PC-9 (cell line): ENCODE results near the gene ZDHHC3.

ENCODE experiments used
- EZH2 ChIP-seq: fragments of 200-600 bp; sonication (generic); IDR thresholded peaks from 2 replicates; pipeline ENCODE4 v1.8.0; 2017; ENCODE audit warnings: antibody characterized with exemption, low read depth
- TF ChIP-seq, protein P1 (sequence below): fragments of 200-600 bp; sonication (generic); conservative IDR thresholded peaks from 2 replicates; pipeline ENCODE4 v1.6.1; 2017; ENCODE audit warnings: mixed run types, antibody characterized with exemption, mild to moderate bottlenecking, moderate library complexity

DNA sequence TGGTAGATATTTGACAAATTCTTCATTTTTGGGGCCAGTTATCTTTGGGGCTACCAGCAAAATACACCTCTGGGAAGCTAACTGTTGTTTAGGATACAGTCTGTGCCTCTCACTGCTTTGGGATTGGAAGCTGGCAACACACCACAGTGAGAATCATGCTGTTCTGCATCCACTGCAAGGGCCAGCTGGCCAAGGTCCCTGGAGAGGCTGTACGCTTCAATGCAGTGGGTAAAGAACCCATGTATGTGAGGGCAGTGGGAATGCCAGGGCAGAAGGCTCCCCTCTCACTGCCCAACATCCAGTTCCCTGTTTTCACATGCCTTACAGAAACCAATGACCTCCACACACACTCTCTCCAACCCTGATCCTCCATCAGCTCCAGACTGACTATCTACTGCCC lies 20.1 kb downstream of the ZDHHC3 start:
- TF ChIP-seq, protein P1, sequence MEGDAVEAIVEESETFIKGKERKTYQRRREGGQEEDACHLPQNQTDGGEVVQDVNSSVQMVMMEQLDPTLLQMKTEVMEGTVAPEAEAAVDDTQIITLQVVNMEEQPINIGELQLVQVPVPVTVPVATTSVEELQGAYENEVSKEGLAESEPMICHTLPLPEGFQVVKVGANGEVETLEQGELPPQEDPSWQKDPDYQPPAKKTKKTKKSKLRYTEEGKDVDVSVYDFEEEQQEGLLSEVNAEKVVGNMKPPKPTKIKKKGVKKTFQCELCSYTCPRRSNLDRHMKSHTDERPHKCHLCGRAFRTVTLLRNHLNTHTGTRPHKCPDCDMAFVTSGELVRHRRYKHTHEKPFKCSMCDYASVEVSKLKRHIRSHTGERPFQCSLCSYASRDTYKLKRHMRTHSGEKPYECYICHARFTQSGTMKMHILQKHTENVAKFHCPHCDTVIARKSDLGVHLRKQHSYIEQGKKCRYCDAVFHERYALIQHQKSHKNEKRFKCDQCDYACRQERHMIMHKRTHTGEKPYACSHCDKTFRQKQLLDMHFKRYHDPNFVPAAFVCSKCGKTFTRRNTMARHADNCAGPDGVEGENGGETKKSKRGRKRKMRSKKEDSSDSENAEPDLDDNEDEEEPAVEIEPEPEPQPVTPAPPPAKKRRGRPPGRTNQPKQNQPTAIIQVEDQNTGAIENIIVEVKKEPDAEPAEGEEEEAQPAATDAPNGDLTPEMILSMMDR = no peak
- no peak for TF ChIP-seq EZH2
